Panc1 (cell line): ENCODE data around the gene SPTBN1. TPM values are rescaled to one million over a fixed set of nuclear protein-coding genes. Genes with fewer than 3 reads are reported as not detected.

ENCODE experiments used
- ATAC-seq: fragments of 200-7000 bp; cut with Tn5 transposase; 2 replicates; pipeline ENCODE4 v1.9.1; 2020; ENCODE audit warnings: mild to moderate bottlenecking, moderate library complexity
- BruUV-seq: library from RNA; stranded (reverse); fragments of 400-500 nt; replicated peaks from 2 replicates; lab custom pipeline; 2021; lab: Mats Ljungman, UMichigan
- CTCF ChIA-PET: fragments of 300-600 bp; sonication (Branson Sonifier 250); formaldehyde crosslinking; loops from one replicate; lab custom pipeline; 2022; ENCODE audit warnings: antibody characterized with exemption; lab: Charles Lee
- POLR2A ChIA-PET: fragments of 300-600 bp; sonication (Branson Sonifier 250); formaldehyde crosslinking; loops from one replicate; lab custom pipeline; 2022; ENCODE audit warnings: antibody characterized with exemption; lab: Charles Lee
- DNase-seq: peaks from one replicate; pipeline ENCODE4 v3.0.0-alpha.2; 2010; ENCODE audit warnings: low read depth, low spot score
- H3K27ac ChIP-seq: 2 replicates; pipeline ENCODE4 v1.5.1; 2011; ENCODE audit warnings: mild to moderate bottlenecking, low read length, inconsistent platforms
- H3K27me3 ChIP-seq: fragments of 200-500 bp; sonication (Bioruptor generic); 2 replicates; pipeline ENCODE4 v1.6.0; 2014; ENCODE audit warnings: low read length, inconsistent platforms; ENCODE audit not compliant: control insufficient read depth, insufficient read depth
- H3K36me3 ChIP-seq: fragments of 200-500 bp; sonication (Bioruptor generic); 2 replicates; pipeline ENCODE4 v1.5.1; 2014; ENCODE audit warnings: inconsistent platforms, mild to moderate bottlenecking, low read length, moderate library complexity; ENCODE audit not compliant: control insufficient read depth, insufficient read depth
- H3K4me1 ChIP-seq: 2 replicates; pipeline ENCODE4 v1.5.1; 2011; ENCODE audit warnings: inconsistent platforms, mild to moderate bottlenecking, low read length, moderate library complexity; ENCODE audit not compliant: control insufficient read depth, insufficient read depth
- H3K4me3 ChIP-seq, 2 experiments: 2 replicates each; pipeline ENCODE4 v1.5.1; 2011 to 2012; ENCODE audit warnings: low read depth in 2 of 2, low read length in 2 of 2, mild to moderate bottlenecking in 2 of 2, inconsistent platforms in 1 of 2, moderate library complexity in 1 of 2
- H3K9me3 ChIP-seq: fragments of 200-500 bp; sonication (Bioruptor generic); 2 replicates; pipeline ENCODE4 v1.5.1; 2014; ENCODE audit warnings: low read depth, mild to moderate bottlenecking, inconsistent platforms, low read length, moderate library complexity; ENCODE audit not compliant: control insufficient read depth, insufficient read depth
- CTCF ChIP-seq: fragments of 450-650 bp; IDR thresholded peaks from 2 replicates; pipeline ENCODE4 v1.5.1; 2017; ENCODE audit warnings: mild to moderate bottlenecking
- POLR2AphosphoS5 ChIP-seq: IDR thresholded peaks from 2 replicates; pipeline ENCODE4 v1.6.1; 2012; ENCODE audit warnings: mild to moderate bottlenecking, low read depth, low read length, moderate library complexity
- REST ChIP-seq, 2 experiments: IDR thresholded peaks; 2 replicates each; pipeline ENCODE4 v1.6.1; 2011 to 2012; ENCODE audit warnings: low read depth in 2 of 2, control low read depth in 1 of 2, low read length in 1 of 2, mild to moderate bottlenecking in 1 of 2, moderate library complexity in 1 of 2; ENCODE audit not compliant: insufficient read depth in 1 of 2
- SIN3A ChIP-seq: IDR thresholded peaks from 2 replicates; pipeline ENCODE4 v1.6.1; 2012; ENCODE audit warnings: low read depth, mild to moderate bottlenecking, low read length, moderate library complexity, borderline replicate concordance; ENCODE audit not compliant: insufficient read depth
- TCF7L2 ChIP-seq: IDR thresholded peaks from 2 replicates; pipeline ENCODE4 v1.6.1; 2011; ENCODE audit warnings: mild to moderate bottlenecking, low read depth, low read length, inconsistent platforms
- in situ Hi-C: cut with HindIII; loops from 2 replicates; pipeline ENCODE4 v1.10.0; 2016; ENCODE audit warnings: low sequenced_read_pairs, low pct_unique_long_range_greater_than_20kb
- intact Hi-C: fragments of 100-400 bp; cut with micrococcal nuclease; formaldehyde crosslinking; loops from one replicate; pipeline ENCODE4 v1.10.0; 2022; ENCODE audit not compliant: unreplicated experiment
- total RNA-seq: library from RNA; stranded (reverse); gene quantifications from one replicate; pipeline ENCODE4 v1.2.1, GENCODE V29; 2021; ENCODE audit not compliant: unreplicated experiment

SPTBN1 gene
- total RNA-seq, 1 experiment from 2014 or later = 169 TPM

- CTCF ChIA-PET = no interaction called here
- no peak for DNase-seq
- Histone ChIP-seq H3K4me1 (no peaks in the 10 kb centered on the region), H3K9me3 (no peaks in the 10 kb centered on the region), H3K4me3 (no peak overlapping the region), H3K36me3 (peaks cover 49% of the 10 kb centered on the region), H3K27me3 (no peaks in the 10 kb centered on the region), H3K27ac (no peak overlapping the region)
- in situ Hi-C loops = no loop called here
- ATAC-seq = no peak
- intact Hi-C loops = no loop called here
- TF ChIP-seq REST (IDR thresholded peaks at IDR 0.05; ENCODE audit: insufficient read depth in 1 of 2, low read depth in 2 of 2, low read length in 1 of 2) (no peak), CTCF (no peak), SIN3A (no peak), TCF7L2 (no peak), POLR2AphosphoS5 (no peak)
- no TSS peak for BruUV-seq
- POLR2A ChIA-PET = interaction anchor here (0.5 kb wide), 1 partner anchor 527 kb away, joined by 4 read pairs; no protein-coding TSS in a partner anchor
These were observed 185.9 kb downstream of the SPTBN1 start for GRCh38 chr2:54641988-54642387.

GRCh38 chr2:54642677-54643430, 186.7 kb downstream of the SPTBN1 start:
- Histone ChIP-seq H3K4me1 (no peaks in the 10 kb centered on the region), H3K9me3 (no peaks in the 10 kb centered on the region), H3K36me3 (peaks cover 51% of the 10 kb centered on the region), H3K27me3 (no peaks in the 10 kb centered on the region), H3K27ac (no peak overlapping the region), H3K4me3 (no peak overlapping the region)
- DNase-seq (no peak), ATAC-seq (no peak)
- ChIA-PET CTCF (no interaction called here), POLR2A (interaction anchor here (0.5 kb wide), 1 partner anchor 528 kb away, joined by 4 read pairs; no protein-coding TSS in a partner anchor)
- in situ Hi-C loops = no loop called here
- no TSS peak for BruUV-seq
- intact Hi-C loops = no loop called here
- no peak for TF ChIP-seq CTCF
- no peak for TF ChIP-seq TCF7L2
- no peak for TF ChIP-seq SIN3A
- TF ChIP-seq REST (IDR thresholded peaks at IDR 0.05; ENCODE audit: insufficient read depth in 1 of 2, low read depth in 2 of 2, low read length in 1 of 2) = no peak
- no peak for TF ChIP-seq POLR2AphosphoS5
